HG03457 (cell line): ENCODE measurements around the gene CKAP2.
A peak's percentile ranks its signal among the peaks of the same experiment; 100 is the strongest.
"Not testable (repeated sequence)": the region's sequence is repeated elsewhere in the genome, so short reads cannot be mapped to it uniquely, and the experiment has no call there.

Experiments
- ATAC-seq: cut with Tn5 transposase; IDR thresholded peaks from one replicate; pipeline ENCODE4 v1.9.1; 2021; ENCODE audit warnings: moderate number of reproducible peaks; ENCODE audit not compliant: unreplicated experiment

CKAP2 gene, protein sequence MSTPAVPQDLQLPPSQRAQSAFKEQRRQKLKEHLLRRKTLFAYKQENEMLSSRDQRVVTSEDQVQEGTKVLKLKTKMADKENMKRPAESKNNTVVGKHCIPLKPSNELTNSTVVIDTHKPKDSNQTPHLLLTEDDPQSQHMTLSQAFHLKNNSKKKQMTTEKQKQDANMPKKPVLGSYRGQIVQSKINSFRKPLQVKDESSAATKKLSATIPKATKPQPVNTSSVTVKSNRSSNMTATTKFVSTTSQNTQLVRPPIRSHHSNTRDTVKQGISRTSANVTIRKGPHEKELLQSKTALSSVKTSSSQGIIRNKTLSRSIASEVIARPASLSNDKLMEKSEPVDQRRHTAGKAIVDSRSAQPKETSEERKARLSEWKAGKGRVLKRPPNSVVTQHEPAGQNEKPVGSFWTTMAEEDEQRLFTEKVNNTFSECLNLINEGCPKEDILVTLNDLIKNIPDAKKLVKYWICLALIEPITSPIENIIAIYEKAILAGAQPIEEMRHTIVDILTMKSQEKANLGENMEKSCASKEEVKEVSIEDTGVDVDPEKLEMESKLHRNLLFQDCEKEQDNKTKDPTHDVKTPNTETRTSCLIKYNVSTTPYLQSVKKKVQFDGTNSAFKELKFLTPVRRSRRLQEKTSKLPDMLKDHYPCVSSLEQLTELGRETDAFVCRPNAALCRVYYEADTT

GRCh38 chr13:52454820-52455676, at the start of gene CKAP2:
TSS of gene CKAP2 (plus strand) at chr13:52455478. CDS start at chr13:52455557, 79 bp downstream.
- peak; percentile 72 for ATAC-seq

- no peak for ATAC-seq
These were observed 49.3 kb upstream of the CKAP2 start, which contains the start of gene THSD1 for GRCh38 chr13:52405767-52406494. TSS of gene THSD1 (minus strand) at chr13:52406172. CDS start at chr13:52402600, 3,572 bp downstream.

DNA sequence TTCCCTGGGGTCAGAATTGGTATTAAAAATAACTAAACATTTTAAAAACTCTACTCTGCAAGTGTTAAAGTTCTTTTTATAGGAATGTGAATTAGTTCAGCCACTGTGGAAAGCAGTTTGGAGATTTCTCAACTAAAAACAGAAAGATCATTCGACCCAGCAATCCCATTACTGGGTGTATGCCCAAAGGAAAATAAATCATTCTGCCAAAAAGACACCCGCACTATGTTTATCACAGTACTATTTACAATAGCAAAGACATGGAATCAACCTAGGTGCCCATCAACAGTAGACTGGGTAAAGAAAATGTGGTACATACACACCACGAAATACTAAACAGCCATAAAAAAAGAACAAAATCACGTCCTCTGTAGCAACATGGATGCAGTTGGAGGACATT, 48.6 kb upstream of the CKAP2 start:
- no peak for ATAC-seq

DNA sequence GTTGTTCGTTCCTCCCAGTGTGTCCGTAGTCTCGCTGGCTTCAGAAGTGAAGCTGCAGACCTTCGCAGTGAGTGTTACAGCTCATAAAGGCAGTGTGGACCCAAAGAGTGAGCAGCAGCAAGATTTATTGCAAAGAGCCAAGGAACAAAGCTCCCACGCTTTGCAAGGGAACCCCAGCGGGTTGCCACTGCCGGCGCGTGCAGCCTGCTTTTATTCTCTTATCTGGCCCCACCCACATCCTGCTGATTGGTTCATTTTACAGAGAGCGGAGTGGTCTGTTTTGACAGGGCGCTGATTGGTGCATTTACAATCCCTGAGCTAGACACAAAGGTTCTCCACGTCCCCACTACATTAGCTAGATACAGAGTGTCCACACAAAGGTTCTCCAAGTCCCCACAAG, 47.8 kb upstream of the CKAP2 start:
- not testable (repeated sequence) for ATAC-seq

DNA sequence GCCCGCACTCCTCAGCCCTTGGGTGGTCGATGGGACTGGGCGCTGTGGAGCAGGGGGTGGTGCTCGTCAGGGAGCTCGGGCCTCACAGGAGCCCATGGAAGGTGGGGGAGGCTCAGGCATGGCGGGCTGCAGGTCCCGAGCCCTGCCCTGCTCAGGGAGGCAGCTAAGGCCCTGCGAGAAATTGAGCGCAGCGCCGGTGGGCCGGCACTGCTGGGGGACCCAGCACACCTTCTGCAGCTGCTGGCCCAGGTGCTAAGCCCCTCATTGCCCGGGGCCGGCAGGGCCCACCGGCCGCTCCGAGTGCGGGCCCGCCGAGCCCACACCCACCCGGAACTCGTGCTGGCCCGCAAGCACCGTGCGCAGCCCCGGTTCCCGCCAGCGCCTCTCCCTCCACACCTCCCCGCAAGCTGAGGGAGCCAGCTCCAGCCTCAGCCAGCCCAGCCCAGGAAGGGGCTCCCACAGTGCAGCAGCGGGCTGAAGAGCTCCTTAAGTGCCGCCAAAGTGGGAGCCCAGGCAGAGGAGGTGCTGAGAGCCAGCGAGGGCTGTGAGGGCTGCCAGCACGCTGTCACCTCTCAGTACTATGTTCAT, 47.1 kb upstream of the CKAP2 start:
- not testable (repeated sequence) for ATAC-seq

DNA sequence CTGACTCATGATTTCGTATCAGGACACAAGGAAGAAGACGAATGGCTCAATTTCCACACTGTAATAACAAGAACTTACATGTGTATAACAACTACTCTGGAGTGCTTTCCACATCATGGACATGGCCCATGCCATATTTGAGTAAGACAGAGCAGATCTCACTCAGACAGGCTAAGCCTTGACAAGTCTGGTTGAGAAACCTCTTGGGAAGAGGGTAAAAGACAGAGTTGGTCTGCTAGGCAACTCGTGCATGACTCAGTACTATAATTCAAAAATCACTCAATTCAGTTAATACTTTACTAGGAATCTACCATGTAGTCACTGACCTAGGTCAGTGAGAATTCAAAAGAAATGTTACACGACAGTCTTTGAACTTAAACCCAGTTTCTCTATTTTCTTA, 43.6 kb upstream of the CKAP2 start:
- peak; percentile 92 for ATAC-seq

GRCh38 chr13:52412128-52412527, 43.1 kb upstream of the CKAP2 start:
- no peak for ATAC-seq

- ATAC-seq, result no peak
These were observed 41.2 kb upstream of the CKAP2 start for GRCh38 chr13:52414051-52414450.

DNA sequence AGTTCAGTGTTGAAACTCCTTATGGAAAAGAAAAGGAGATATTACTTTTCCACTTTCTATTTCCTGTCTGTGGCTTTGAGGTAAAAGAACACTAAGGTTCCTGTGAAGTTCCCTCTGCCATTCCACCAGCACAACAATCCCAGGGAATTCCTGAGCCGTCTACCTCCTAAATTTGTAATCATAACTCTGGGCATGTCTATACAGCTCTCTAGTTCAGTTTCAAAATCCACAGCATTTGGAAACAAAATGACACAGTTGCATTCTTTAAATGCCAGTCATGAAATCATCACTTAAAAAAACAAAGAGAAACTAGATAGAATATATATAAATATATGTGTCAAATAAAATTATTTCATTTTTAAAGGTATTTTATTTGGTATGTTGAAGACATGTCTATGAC, 40.3 kb upstream of the CKAP2 start:
- ATAC-seq, result no peak

DNA sequence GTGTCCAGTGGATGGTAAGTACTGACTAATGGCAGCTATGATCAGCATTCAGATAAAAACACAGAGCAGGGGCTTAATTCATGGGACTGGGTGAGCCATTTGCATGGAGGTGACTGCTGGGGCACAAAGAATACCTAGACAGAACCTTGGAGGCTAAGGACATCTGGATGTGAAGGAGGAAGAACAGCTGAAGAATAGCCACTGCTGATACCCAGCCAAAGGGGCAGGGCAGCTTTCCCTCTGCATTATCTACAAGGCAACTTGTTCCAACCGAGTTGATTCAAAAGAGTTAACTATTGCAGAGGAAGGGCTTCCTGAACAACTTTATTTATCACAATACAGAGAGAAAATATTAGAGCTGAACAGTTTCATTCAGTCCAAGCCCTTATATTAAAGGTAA, 36.2 kb upstream of the CKAP2 start:
- no peak for ATAC-seq

GRCh38 chr13:52421216-52421615, 34.1 kb upstream of the CKAP2 start:
- ATAC-seq, result no peak

GRCh38 chr13:52428295-52428694, 27.0 kb upstream of the CKAP2 start:
- no peak for ATAC-seq

DNA sequence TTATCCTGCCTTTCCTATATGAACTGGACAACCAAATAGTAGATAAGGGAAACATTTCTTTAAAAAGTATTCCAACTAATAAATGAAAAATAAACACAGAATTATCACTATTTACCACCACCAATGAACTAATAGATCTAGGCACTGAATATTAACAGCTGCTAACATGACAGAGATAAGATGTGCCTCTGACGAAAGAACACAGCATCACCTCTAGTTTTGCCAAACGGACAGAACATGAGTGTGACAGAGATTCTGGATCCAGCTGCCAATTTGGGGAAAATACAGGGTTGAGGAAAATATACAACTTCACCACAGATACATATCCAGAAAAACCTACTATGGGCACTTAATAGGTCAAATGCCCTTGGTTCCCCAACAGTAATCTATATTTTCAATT, 22.8 kb upstream of the CKAP2 start:
- no peak for ATAC-seq

DNA sequence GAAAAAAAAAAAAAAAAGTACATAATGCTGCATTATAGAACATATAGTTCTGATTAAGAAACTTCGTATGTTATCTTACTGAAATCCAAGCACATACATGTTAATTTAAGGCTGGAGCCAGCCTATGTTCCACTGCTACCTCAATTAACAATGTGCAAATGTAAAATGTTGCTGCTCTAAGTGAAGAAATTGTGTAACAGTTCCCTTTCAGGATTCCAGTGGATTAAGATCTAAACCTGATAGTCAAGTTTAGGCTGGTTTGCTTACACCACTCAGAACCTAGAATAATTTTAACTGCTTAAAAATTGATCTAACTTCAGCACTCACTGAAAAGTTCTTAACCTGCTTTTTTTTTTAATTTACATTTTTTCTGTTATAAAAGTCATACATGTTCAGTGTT, 9.0 kb upstream of the CKAP2 start:
- ATAC-seq, result no peak

- no peak for ATAC-seq
These were observed 7.9 kb upstream of the CKAP2 start for GRCh38 chr13:52447354-52447753.

- no peak for ATAC-seq
These were observed 7.3 kb upstream of the CKAP2 start for GRCh38 chr13:52447815-52448552.

GRCh38 chr13:52449331-52450011, 5.8 kb upstream of the CKAP2 start:
- ATAC-seq, result no peak

- peak; percentile 61 for ATAC-seq
These were observed 5.1 kb upstream of the CKAP2 start, which contains the start of gene VPS36 for GRCh38 chr13:52450012-52450792. TSS of gene VPS36 (minus strand) at chr13:52450634. CDS start at chr13:52450594, 40 bp downstream.
